Fibroblast of lung (primary cell): ENCODE measurements around the gene NLGN2.

ENCODE experiments used
- CTCF ChIP-seq, 2 donors: IDR thresholded peaks in 1 of 2; conservative IDR thresholded peaks in 1 of 2; 1 replicate in 1 of 2; 2 replicates in 1 of 2; pipeline ENCODE4 v1.5.1; 2011 to 2012; ENCODE audit warnings: low read length in 2 of 2, control low read depth in 1 of 2, inconsistent platforms in 1 of 2, low read depth in 1 of 2, mild to moderate bottlenecking in 1 of 2
- EZH2 ChIP-seq: IDR thresholded peaks from 2 replicates; pipeline ENCODE4 v1.5.1; 2012; ENCODE audit warnings: low read length, control low read depth, mild to moderate bottlenecking; ENCODE audit errors: missing control alignments

GRCh38 chr17:7419819-7420610 is 12.4 kb downstream of the NLGN2 start, which contains the start of gene SPEM1:
- TF ChIP-seq CTCF (conservative IDR thresholded peaks at IDR 0.05 in 1 of 2, IDR thresholded peaks at IDR 0.05 in 1 of 2; ENCODE audit: low read depth in 1 of 2, low read length in 2 of 2), result no peak
- TF ChIP-seq EZH2, result no peak
